NCI-H460 (cell line): ENCODE measurements around the gene INTS6. TPM values are rescaled to one million over a fixed set of nuclear protein-coding genes. Genes with fewer than 3 reads are reported as not detected.
A peak's percentile ranks its signal among the peaks of the same experiment; 100 is the strongest.

Experiments
- DNase-seq: peaks from one replicate; pipeline ENCODE4 v3.0.0-alpha.2; 2016; ENCODE audit warnings: low read depth; ENCODE audit errors: extremely low read depth
- polyA plus RNA-seq: library from polyadenylated mRNA; depleted of rRNA; stranded (reverse); fragments of >200 nt; gene quantifications from 2 replicates; pipeline ENCODE4 v1.2.3, GENCODE V29; 2014; cell fraction: nucleus; rRNA removed
- total RNA-seq: library from RNA; depleted of rRNA; stranded (reverse); fragments of >200 nt; shearing (Covaris generic); gene quantifications from 2 replicates; pipeline ENCODE4 v1.2.3, GENCODE V29; 2014; rRNA removed

Gene INTS6, protein sequence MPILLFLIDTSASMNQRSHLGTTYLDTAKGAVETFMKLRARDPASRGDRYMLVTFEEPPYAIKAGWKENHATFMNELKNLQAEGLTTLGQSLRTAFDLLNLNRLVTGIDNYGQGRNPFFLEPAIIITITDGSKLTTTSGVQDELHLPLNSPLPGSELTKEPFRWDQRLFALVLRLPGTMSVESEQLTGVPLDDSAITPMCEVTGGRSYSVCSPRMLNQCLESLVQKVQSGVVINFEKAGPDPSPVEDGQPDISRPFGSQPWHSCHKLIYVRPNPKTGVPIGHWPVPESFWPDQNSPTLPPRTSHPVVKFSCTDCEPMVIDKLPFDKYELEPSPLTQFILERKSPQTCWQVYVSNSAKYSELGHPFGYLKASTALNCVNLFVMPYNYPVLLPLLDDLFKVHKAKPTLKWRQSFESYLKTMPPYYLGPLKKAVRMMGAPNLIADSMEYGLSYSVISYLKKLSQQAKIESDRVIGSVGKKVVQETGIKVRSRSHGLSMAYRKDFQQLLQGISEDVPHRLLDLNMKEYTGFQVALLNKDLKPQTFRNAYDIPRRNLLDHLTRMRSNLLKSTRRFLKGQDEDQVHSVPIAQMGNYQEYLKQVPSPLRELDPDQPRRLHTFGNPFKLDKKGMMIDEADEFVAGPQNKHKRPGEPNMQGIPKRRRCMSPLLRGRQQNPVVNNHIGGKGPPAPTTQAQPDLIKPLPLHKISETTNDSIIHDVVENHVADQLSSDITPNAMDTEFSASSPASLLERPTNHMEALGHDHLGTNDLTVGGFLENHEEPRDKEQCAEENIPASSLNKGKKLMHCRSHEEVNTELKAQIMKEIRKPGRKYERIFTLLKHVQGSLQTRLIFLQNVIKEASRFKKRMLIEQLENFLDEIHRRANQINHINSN
- 73.3 and 75.1 TPM in 2 replicates for total RNA-seq
- polyA plus RNA-seq = 33.5 and 40.3 TPM in 2 replicates

DNA sequence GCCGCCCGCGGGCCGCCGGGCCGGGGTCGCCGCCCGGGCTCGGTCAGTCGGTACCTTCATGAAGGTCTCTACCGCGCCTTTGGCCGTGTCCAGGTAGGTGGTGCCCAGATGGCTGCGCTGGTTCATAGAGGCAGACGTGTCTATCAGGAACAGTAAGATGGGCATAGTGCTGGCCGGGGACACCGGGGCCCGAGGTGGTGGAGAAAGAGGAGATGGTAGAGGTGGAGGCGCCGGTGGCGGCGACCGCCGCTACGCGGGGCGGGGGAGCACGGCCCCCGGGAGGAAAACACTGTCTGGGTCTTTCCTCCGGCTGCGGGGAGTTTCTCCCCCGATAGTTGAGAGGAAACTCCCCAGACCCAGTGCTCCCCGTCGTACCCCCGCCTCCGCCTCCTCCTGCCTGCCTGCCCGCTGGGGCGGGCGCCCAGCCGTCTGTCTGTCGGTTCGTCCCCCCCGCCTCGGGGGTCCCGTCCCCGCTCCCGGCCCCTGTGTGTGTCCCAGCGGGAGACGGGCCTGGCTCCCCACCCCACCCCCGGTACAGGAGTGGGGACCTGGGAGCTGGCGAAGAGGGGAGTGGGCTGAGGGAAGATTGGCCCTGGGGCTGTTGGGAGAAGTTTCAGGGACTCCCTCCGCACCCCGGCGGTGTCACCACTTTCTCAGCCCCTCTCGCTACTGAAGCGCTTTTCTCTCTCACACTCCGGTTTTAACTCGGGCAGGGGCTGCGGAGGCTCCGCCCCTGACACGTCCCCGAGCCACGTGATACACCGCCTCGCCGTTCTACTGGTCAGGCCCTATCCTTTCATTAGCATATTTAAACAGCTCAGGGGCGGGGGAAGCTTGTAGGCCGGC is at the start of gene INTS6:
TSS of gene INTS6 (minus strand) at position 676 of the 846 bp plus-strand sequence. CDS start at position 165, 511 bp downstream.
- DNase-seq = peak; percentile 98

DNA sequence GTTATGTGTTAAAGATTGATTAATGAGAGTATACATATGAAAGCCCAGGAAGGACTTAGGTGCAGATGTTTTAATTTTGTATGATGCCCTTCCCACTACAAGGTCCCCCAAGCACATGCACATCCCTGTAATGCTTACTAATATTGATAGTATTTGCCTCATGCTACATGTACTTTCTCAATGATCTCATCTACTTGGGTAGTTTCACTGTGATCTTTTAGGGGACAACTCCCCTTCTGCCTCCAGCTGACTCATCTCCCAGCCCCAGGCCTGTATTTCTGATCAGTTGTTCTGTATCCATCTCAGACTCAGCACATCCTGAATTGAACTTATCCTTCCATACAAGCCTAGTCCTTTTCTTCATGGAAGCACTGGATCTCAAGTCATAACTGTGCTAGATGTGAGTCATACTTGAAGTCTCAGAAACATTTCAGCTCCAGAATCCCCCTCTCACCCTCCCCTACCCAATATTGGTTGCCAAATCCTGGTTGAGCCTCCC is 49.4 kb upstream of the INTS6 start:
- no peak for DNase-seq

DNA sequence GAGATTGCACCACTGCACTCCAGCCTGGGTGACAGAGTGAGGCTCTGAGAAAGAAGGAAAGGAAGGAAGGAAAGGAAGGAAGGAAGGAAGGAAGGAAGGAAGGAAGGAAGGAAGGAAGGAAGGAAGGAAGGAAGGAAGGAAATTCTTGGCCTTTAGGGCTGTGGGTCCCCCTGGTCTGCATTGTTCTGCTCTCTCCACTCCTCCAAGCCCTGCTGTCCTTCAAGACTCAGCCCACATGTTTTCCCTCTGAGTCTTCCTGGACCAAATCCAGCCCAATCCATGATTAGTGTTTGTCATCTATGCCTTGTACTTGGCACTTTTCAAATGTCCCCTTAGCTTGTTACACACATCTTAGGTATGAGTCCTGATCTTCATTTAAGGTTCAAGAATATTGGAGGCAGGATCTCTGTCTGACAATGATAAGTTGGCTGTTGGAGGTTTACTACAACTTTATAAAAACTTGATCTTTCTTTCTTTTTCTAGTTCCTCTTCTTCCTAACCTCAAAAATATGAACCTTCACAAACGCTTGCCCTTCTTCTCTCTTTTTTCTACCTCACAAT is 48.8 kb upstream of the INTS6 start:
- DNase-seq = no peak

- DNase-seq = no peak
Measured at GRCh38 chr13:51501096-51501495, 48.3 kb upstream of the INTS6 start.

DNA sequence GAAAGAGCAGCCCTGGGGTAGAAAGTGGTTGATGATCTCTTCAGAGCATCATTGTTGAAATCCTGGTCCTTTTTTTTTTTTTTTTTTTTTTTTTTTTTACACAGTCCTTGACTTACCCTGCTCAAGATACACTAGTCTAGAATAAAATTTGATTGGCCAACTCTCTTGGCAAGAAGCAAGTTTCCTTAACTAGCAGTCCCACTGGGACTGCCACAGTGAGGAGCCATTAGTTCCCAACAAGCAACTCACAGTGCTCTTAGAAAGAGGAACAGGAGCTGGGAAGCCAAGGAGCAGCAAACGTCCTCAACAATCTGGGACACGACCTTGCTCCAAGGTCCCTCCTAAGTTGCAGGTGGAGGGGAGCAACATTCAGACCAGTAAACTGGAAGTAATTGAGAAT is 47.9 kb upstream of the INTS6 start:
- DNase-seq = no peak

DNA sequence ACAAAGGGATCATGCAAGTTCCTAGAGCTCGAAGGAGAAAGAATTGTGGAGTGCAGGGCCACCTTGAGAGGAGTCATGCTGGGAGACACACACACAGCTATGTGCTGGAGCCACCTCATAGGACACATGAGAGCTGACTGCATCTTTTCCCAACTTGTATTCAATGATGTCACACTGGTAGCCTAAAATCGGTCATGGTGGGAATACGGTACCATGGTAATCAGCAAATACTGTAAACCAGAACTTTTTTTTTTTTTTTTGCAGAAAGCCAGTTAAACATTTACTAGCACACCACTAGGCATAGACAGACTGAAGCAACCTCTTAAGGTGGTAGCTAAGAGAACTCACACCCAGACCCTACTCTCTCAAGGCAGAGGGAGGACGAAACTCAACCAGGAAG is 47.0 kb upstream of the INTS6 start:
- DNase-seq = no peak

GRCh38 chr13:51495316-51495715 is 42.5 kb upstream of the INTS6 start:
- DNase-seq = no peak

DNA sequence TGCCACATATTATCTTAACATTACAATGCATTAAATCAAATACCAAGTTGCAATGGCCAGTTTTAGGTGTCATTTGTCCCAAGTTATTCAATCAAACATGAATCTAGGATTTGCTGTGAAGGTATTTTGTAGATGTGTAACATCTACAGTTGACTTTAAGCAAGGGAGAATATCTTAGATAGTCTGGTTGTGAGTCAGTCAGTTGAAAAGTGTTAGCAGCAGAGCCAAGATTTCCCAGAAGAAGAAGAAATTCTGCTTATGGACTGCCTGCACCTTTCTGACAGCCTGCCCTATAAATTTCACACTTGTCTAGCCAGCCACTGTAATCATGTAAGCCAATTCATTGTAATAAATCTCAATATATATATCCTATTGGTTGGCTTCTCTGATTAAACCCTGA is 41.3 kb upstream of the INTS6 start:
- DNase-seq = no peak

- DNase-seq = no peak
Measured at GRCh38 chr13:51488212-51488611, 35.4 kb upstream of the INTS6 start.

DNA sequence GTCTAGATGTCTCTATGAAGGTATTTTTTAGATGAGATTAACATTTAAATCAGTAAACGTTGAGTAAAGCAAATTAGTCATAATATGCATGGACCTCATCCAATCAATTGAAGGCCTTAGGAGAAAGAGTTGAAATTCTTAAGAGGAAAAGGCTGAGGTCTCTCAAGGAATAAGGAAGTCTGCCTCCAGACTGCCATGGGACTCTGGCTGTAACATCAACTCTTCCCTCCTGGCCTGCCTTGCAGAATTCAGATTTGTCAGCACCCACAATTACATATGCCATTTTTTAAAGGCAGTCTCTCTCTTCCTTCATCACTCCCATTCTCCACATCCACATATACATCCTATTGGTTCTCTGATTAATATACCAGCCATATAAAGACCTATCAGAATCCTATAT is 28.8 kb upstream of the INTS6 start:
- no peak for DNase-seq

DNA sequence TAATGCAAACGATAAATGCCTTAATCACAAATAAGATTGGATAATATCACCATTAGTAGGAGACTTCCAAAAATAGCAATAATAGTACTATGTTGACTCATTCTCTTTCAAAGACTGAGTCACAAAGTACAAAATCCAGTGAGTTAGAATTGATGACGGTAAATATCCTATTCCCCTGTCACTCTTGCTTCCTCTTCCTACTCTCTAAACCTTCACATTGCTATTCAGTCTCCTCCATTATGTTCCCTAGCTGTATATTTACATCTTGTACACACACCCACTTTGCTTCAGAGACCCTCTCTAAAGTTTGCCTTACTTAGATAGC is 26.3 kb upstream of the INTS6 start:
- no peak for DNase-seq

- no peak for DNase-seq
Measured at GRCh38 chr13:51478418-51479198, 25.8 kb upstream of the INTS6 start.

DNA sequence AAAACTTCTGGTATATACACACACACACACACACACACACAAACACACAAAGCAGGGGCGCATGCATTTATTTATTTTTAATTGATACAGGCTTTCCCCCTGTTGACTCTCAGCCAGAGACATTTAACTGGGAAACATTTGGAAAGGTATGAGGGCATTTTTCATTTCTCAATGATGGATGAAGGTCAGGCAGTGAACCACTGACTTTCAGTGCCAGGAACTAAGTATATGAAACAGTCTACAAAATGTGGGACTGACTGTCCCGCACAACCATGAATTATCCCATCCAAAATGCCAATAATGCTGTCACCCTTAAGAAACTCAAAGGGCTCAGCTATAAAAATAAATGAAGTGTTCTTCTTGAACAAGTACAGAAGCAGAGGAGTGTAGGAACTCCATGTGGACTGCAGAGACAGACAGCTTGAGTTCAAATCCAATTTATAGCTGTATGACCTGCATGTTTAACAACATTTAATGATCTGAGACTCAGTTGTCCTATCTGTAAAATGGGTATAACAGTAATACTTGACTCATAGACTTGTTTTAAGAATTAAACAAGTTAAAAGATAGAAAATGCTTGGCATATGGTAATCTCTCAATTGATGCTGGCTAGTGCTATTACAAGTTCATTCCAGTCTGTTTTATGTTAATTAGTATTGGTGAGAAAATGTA is 25.0 kb upstream of the INTS6 start:
- no peak for DNase-seq

DNA sequence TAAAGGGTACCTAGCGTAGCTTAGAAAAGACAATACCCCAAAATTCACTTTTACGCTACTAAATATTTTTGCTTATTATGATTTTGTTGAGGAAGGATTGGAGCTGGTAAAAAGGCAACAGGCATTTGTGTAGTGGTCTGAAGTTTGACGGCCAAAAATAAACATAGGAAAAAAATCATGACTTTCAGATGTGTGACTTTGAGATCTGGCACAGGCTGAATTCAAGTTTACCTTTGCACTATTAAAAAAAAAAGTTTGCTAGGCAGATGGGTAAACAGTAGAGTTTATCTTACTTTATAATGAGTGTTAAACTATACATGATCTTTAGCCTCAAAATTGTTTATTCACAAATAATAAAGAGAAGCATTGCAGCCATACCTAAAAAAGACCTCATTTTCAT is 24.3 kb upstream of the INTS6 start:
- no peak for DNase-seq

DNA sequence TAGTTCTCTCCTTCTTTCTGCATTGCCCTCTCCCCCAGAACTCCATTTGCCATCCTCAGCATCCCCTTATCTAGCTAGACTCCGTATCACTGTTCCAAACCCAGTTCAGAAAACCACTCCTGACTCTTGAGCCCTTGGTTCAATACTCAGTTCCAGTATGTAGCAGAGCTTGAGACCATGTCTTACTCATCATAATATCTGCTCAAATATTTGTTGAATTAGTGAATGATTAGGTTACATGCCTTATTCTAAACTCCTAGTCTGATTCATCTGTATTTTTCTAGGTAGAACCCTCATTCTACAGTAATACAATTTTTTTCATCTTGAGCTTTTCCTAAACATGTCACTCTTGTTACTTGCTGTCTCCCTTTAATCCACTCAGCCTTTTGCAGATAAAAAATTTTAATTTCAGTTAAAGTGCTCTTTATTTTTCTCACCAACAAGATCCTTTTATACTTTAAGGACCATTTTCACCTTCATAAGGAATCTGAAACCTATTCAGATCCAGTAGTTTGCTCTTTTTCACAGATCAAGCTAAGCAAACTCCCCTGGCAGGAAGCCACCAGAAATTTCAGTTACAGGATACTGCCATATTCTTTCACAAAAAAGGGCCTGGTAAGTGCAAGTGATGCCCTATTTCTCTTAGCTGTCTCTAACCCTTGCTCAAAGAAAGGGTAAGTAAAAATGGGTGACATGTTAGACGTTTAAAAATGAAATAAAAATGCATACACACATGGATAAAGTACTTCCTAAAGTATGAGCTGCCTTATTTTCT is 23.1 kb upstream of the INTS6 start:
- no peak for DNase-seq

GRCh38 chr13:51469790-51470189 is 17.0 kb upstream of the INTS6 start:
- no peak for DNase-seq

- DNase-seq = no peak
Measured at GRCh38 chr13:51467730-51468129, 14.9 kb upstream of the INTS6 start.

GRCh38 chr13:51465124-51465523 is 12.3 kb upstream of the INTS6 start:
- no peak for DNase-seq
